ENCODE data around the gene LAMB3.

DNA sequence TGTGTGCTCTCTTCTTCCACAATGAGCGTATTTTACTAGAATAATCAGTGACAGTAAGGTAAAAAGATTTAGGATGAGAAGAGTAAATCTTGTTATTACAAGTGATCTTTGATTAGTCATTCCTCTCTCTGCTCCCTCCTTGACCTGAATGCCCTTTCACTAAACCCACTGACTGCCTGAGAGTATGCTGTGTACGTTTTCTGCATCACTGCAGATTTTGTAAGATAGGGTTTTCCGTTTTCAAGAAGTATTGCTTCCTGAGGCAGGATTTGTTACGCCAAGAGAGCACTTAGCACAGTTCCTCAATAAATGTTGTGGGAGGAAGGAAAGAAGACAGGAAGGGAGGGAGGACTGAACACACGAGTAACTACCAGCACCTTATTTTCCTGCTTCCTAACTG lies 7.7 kb upstream of the LAMB3 start:
- TF ChIP-seq, protein P1, sequence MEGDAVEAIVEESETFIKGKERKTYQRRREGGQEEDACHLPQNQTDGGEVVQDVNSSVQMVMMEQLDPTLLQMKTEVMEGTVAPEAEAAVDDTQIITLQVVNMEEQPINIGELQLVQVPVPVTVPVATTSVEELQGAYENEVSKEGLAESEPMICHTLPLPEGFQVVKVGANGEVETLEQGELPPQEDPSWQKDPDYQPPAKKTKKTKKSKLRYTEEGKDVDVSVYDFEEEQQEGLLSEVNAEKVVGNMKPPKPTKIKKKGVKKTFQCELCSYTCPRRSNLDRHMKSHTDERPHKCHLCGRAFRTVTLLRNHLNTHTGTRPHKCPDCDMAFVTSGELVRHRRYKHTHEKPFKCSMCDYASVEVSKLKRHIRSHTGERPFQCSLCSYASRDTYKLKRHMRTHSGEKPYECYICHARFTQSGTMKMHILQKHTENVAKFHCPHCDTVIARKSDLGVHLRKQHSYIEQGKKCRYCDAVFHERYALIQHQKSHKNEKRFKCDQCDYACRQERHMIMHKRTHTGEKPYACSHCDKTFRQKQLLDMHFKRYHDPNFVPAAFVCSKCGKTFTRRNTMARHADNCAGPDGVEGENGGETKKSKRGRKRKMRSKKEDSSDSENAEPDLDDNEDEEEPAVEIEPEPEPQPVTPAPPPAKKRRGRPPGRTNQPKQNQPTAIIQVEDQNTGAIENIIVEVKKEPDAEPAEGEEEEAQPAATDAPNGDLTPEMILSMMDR (IDR thresholded peaks at IDR 0.05), result no peak
- no peak for TF ChIP-seq EZH2 (IDR thresholded peaks at IDR 0.05; ENCODE audit: borderline replicate concordance, insufficient read depth, low read depth, low read length, poor library complexity, severe bottlenecking)
